NCI-H1417 (cell line): ENCODE results near the gene RBFOX2.
A peak's percentile ranks its signal among the peaks of the same experiment; 100 is the strongest.
"Not testable (repeated sequence)": the region's sequence is repeated elsewhere in the genome, so short reads cannot be mapped to it uniquely, and the experiment has no call there.

ENCODE experiments used
- DNase-seq, 3 experiments: peaks; one replicate each; lab custom pipeline; 2025; lab: John Stamatoyannopoulos, UW

RBFOX2 gene, protein sequence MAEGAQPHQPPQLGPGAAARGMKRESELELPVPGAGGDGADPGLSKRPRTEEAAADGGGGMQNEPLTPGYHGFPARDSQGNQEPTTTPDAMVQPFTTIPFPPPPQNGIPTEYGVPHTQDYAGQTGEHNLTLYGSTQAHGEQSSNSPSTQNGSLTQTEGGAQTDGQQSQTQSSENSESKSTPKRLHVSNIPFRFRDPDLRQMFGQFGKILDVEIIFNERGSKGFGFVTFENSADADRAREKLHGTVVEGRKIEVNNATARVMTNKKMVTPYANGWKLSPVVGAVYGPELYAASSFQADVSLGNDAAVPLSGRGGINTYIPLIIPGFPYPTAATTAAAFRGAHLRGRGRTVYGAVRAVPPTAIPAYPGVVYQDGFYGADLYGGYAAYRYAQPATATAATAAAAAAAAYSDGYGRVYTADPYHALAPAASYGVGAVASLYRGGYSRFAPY

DNA sequence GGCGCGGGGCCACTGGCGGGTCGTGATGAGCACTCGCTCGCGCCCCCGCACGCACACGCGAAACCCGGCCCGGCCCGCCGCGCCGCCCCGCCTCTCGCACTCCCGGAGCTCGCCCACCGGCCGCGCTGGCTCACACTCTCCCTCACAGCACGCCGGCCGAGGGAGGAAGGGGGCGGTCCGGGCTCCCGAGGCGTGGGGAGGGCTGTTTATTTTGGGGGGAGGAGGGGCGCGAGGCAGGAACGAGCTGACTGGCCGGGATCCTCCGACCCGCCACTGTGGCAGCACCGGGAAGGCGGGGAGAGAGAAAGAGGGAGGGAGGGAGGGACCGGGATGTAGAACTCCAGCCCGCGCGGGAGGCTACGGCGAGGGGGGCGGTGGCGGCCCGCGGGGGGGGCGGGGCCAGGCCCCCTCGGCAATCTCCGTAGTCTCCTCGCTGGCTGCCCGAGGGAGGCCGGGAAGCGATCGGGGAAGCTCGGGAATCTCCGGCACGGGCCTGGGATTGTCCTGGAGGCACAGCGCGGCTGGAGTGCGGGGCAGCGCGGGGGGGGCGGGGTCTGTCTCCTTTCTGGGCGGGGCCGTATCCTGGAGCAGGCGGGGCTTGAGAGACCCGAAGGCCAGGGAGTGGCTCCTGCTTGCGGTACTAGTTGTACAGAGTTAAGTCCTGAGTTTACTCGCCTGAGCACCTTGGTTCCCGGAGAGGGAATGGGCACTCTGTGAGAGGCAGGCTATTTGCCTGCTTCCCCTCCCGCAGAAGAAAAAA lies at the start of gene RBFOX2:
Gene RBFOX2, minus strand, starts transcription at position 179 of the 760 bp plus-strand sequence. CDS start 399 bp downstream, outside the sequence.
- peak; percentile 89 to 98 (median 90) for DNase-seq

DNA sequence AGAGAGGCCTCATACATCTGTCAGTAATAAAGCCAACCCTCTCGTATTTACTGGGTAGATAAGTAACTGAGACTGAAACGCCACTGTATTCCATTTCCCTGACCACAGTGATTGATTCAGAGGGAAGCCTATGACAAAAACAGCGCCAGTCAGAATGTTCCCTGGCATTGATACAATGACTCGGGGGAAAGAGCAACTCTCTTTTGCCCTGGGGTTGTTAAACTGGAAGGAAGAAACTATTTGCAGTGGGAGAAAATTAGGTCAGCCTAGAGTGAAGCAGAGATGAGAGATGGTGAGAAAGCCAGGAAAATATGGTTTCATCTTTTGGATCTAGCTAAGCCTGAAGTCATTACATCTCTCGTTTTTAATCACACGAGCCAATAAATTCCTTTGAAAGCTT lies 48.6 kb upstream of the RBFOX2 start:
- DNase-seq = no peak

DNA sequence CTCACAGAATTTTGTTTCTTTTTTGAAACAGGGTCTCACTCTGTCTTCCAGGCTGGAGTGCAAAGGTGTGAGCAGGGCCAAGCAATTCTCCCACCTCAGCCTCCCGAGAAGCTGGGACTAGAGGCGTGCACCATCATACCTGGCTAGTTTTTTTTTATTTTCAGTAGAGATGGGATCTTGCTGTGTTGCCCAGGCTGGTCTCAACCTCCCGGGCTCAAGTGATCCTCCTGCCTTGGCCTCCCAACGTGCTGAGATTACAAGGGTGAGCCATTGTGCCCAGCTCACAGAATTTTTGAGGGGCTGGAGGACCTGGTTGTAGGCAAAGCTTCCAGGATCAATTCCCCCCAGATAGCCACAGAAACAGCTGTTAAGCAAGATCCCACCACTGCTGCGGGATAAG lies 47.1 kb upstream of the RBFOX2 start:
- no peak for DNase-seq

DNA sequence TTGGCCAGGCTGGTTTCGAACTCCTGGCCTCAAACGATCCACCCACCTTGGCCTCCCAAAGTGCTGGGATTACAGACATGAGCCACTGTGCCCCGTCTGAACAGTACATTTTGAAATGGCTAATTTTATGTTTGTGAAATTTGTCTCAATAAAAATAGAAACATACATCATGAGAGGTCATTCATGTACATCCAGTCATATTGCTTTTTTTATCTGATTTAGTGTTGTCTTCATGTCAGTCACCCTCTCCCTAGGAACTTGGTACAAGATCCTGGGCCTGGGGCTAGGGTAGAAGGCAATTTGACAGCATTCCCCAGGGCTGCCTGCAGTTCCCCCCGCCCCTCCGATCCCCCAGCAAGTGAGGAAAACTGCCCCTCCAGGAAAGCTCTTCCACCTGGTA lies 46.6 kb upstream of the RBFOX2 start:
- no peak for DNase-seq

DNA sequence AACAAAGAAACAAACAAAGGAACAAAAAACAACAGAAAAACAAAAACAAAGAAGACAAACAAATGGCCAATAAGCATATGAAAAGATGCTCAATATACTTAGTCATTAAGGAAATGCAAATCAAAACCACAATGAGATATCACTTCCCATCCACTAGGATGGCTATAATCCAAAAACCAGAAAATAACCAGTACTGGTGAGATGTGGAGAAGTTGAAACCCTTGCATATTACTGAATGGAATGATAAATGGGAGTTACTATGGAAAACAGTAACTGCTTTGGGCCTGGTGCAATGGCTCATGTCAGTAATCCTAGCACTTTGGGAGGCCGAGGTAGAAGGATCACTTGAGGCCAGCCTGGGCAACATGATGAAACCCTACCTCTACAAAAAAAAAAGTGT lies 44.9 kb upstream of the RBFOX2 start:
- DNase-seq = no peak

DNA sequence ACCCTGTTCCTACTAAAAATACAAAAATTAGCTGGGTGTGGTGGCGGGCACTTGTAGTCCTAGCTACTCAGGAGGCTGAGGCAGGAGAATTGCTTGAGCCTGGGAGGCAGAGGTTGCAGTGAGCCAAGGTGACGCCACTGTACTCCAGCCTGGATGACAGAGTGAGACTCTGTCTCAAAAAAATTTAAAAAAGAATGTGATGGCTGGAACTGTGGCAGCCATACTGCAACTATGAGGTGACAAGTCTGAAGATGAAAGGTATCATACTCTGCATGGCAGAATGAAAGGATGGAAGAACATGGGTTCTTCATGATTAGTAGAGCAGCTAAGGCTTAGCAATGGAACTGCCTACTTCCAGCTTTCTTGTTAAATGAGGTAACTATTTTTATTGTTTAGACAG lies 42.0 kb upstream of the RBFOX2 start:
- DNase-seq = not testable (repeated sequence)

DNA sequence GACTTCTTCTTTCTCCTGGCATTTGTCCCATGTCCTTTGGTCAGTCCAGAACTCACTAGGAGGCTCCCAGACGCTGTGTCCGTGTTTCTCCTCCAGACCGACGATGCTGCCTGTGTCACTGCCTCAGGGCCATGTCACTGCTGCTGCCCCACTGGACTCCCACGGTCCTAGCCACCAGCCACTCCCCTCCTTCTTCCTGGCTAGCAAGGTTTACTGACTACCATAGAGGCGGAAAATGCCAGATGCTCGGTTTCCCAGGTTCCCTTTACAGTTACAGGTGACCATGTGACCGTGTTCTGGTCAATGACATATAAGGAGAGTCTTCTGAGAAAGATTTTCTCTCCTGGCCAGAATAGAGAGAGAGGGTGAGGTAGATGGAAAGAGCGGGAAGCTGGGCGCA lies 40.7 kb upstream of the RBFOX2 start:
- DNase-seq = no peak

DNA sequence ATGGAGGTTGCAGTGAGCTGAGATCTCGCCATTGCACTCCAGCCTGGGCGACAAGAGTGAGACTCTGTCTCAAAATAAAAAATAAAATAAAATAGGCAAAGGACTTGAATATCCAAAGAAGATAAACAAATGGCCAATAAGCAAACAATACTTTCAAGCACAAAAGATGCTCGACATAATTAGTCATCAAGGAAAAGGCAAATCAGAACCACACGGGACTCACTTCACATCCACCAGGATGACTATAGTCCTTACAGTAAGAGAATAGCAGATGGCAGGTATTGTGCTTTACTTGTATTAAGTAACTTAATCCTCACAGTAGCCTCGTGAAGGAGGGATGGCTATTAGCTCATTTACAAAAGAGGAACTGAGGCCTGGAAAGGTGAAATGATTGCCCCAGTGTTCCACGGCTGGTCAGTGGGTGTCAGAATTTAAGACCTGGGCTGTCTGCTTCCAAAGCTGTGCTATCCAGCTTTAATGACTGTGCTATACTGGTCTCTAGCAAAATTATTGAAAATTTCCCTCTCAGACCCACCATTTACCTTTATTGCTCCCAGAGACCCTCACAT lies 40.2 kb upstream of the RBFOX2 start:
- DNase-seq = no peak

DNA sequence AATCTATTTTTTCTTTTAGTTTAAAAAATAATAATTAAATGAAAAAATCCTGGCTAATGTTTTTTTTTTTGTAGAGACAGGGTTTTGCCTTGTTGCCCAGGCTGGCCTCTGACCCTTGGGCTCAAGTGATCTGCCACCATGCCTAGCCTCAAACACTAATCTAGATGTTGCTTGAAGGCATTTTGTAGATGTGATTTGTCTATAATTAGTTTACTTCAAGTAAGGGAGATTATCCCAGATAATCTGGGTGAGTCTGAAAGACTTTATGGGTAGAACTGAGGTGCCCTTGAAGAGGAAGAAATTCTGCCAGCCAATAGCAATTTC lies 38.6 kb upstream of the RBFOX2 start:
- DNase-seq = no peak

DNA sequence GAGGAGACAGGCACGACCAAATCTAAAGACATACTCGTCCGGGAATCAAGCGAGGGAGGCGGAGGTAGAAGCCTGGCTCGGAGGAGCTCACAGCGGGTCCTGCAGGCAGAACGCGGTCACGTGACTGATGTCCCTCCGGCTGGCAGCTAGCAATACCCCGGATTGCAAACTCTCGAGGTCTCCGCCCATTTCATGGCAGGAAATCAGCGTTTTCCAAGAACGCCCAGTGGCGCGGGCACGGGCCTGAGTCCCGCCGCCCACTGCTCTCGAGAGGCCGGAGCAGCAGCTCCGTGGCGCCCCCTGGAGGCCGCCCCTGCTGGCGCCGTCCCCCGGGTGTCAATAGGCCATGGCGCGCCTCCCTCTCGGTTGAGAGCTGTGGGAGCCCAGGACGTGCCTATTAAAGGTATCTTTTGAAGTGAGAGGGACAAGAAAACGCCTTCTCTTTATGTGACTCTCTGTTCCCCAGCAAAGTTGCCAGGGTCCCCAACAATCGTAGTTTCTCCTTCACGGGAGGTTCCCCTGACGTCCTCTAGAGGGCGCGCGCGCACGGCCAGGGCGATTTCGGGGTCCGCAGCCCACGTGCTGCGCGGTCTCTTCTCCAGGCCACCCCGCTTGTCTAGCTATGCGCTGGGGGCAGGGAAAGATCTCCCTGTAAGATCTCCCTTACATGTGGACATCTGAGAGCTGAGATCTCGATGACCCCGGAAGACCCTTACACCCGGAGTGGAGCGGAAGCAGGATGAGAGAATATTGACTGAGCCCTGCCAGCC lies 37.3 kb upstream of the RBFOX2 start:
- DNase-seq = peak; percentile 84 to 94 (median 89)

DNA sequence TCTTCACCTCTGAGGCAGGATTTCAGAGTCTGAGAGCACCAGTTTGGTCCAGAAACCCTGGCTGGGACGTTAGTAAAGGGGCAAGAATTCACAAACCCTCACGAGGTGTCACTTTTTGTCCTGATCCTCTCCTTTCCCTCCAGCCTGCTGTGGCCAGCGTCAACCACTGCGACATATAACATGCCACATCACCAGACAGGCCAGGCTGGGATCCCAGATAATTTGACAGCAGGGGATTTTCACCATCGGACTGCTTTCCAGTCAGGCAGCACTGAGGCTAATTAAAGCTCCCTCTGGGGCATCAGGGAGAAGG lies 36.8 kb upstream of the RBFOX2 start:
- no peak for DNase-seq

DNA sequence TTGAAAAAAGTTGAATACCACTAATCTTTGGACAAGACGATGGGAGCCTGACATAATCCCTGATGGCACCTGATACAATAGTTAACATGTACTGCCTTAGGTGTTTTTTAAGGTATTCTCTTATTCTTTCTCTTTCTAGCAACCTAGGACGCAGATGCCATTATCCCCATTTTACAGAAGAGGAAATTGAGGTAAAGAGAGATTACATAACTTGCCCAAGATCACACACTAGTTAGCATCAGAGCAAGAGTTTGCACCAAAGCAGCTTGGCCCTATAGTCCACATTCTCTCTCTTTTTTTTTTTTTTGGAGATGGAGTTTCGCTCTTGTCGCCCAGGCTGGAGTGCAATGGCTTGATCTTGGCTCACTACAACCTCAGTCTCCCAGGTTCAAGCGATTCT lies 35.7 kb upstream of the RBFOX2 start:
- no peak for DNase-seq

DNA sequence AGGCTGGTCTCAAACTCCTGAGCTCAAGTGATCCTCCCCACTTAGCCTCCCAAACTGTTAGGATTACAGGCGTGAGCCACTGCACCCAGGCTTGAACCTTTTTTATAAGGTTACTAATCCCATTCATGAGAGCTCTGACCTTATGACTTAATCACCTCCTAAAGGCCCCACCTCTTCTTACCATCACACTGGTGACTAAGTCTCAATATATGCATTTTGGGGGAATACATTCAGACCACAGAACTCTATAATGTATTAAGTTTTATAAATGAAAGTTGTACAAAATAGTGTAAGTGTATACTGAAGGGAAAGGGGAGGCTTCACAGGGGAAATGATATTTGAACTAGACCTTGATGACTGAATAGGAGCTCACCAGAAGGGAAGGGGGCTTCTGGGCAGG lies 28.4 kb upstream of the RBFOX2 start:
- no peak for DNase-seq

DNA sequence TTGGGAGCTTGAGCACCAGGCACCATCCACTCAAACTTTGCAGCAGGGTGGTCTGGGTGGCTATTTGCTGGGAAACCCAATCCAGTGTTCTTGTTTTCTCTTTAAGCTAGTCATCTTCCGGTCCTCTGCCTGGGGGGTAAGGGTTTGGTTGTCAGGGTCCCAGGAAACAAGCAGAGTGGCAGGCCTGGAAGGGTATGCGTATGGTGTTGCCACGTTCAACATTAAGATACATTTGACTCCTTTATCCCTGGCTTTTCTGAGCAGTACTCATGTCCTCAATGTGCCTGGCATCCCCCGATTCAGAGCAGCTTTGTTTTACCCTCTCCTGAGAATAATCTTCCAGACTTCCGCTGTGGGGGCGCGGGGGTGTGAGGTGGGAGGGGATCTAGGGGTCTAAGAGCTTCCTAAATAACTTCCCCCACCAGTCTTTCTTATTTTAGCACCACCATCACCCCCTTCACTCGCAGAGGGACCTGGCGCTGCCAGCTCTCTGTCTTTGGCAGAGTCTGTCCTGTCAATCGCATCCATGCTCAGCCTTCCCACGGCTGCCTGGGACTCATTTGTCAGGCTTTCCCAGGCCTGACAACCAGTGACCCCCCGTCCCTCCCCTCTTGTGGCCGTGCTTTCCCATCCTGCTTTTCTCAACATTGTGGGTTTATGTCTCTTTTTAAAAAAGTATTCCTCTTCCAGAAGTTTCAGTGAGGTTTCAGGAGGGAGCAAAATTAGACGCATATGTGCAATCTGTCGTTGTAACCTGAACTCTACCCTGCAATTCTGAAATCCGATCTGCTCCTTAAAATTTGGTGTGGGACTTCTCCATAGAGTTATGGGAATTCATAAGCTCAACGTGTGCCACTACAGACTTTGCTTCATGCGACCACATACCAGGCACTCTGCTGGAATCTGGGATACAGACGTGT lies 27.0 kb upstream of the RBFOX2 start:
- DNase-seq = no peak

DNA sequence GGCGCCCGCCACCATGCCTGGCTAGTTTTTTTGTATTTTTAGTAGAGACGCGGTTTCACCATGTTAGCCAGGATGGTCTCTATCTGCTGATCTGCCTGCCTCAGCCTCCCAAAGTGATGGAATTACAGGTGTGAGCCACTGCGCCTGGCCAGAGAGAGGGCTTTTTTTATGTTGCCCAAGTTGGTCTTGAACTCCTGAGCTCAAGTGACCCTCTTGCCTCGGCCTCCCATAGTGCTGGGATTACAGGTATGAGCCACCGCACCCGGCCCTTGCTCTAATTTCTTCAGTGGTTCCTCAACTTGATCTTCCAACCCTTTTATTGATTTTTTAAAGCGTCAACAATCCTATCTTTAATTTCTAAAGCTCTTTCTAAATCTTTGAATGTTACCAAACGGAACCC lies 25.8 kb upstream of the RBFOX2 start:
- DNase-seq = not testable (repeated sequence)

DNA sequence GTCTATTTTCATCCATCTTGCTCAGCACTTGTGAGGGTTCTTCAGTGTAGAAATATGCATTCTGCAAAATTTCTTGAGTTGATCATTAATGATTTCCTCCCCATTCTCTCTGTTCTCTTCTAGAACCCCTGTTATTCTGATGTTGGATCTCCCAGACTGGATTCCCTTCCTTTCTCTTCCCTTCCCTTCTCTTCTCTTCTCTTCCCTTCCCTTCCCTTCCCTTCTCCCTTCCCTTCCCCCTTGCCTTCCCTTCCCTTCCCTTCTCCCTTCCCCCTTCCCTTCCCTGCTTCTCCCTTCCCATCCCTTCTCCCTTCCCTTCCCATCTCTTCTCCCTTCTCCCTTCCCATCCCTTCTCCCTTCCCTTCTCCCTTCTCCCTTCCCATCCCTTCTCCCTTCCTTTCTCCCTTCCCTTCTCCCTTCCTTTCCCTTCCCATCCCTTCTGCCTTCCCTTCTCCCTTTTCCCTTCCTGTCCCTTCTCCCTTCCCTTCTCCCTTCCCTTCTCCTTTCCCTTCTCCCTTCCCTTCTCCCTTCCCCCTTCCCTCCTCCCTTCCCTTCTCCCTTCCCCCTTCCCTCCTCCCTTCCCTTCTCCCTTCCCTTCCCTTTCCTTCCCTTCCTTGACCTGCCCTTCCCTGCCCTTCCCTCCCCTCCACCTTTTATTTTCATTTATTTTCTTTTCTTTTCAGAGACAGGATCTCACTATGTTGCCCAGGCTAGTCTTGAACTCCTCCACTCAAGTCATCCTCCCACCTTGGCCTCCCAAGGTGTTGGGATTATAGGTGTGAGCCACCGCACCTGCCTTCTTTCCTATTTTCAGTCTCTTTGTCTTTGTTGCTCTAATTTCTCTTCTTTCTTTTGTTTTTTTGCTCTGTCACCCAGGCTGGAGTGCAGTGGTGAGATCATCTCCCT lies 24.9 kb upstream of the RBFOX2 start:
- DNase-seq = no peak

DNA sequence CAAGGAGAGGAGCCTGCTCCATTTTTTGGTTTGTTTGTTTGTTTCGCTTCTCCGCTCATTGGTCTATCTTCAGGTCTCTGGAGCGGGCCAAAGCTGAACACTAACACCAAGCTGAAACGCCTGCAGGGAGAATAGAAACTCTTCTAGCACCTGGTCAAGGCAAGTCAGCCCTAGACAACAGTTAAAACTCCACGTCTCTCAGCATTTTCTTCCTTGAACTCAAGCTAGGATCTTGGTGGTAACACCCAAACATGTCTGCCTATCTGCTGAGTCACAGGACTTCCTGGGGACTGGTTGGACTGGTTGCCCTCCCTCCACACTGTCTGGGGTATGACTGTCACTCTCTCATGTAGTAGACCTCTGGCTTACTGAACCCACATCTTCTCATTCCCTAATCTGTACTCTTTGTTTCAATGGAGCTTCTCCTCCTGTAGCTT lies 23.9 kb upstream of the RBFOX2 start:
- DNase-seq = no peak

DNA sequence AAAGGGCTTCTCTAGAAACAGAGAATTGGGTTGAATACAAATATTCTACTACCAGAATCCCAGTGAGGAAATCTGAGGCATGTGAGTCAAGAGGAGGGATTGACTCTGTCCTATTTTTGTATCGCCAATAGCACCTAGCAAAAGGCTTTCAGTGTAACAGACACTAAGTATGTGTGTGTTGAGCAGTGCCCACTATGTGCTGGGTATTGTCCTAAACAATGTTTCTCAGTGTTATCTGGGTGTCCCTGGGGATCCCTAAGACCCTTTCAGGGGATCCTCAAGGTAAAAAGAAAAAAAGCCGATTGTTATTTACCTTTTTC lies 21.0 kb upstream of the RBFOX2 start:
- DNase-seq = no peak

DNA sequence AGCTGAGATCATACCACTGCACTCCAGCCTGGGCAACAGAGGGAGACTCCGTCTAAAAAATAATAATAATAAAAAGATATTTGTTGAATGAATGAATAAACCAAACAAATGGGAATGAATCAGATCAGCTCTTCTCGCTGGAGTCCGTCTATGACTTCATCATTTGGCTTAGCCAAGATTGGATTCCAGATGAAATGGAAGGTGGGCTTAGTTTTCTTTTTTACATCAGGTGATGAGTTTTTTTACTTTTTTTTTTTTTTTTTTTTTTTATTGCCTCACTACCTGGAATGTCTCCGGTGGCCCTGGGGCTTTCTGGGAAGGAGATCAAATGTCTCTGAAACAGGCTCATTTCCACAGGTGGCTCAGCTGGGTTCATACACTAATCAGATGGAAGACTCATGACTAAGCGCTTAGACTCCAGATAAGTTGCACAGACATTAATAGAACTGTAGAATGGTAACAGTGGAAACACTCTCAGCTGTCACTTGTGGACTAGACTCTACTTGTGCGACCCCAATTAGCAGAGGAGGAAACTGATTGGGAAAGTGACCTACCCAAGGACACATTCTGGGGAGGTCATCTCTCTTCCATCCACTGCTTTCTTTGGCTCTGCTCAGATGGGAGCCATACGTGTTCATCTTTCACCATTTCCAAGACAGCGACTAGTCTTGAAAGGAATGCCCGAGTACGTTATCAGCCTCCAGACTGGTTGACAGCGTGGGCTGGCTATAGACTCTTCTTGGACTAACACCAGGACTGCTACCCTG lies 20.5 kb upstream of the RBFOX2 start:
- DNase-seq = no peak

DNA sequence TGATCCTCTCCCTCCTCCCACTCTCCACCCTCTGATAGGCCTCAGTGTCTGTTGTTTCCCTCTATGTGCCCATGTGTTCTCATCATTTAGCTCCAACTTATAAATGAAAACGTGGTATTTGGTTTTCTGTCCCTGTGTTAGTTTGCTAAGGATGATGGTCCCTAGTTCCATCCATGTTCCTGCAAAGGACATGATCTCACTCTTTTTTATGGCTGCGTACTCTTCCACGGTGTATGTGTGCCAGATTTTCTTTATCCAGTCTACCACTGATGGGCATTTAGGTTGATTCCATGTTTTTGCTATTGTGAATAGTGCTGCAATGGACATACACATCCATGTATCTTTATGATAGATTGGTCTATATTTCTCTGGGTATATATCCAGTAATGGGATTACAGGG lies 15.9 kb upstream of the RBFOX2 start:
- DNase-seq = not testable (repeated sequence)
